GM19025 (cell line): Measurements from ENCODE around the gene SLC25A44.

Experiments
- ATAC-seq: cut with Tn5 transposase; IDR thresholded peaks from one replicate; pipeline ENCODE4 v1.9.1; 2021; ENCODE audit warnings: mild to moderate bottlenecking, low read depth, moderate library complexity; ENCODE audit not compliant: unreplicated experiment

Gene SLC25A44, protein sequence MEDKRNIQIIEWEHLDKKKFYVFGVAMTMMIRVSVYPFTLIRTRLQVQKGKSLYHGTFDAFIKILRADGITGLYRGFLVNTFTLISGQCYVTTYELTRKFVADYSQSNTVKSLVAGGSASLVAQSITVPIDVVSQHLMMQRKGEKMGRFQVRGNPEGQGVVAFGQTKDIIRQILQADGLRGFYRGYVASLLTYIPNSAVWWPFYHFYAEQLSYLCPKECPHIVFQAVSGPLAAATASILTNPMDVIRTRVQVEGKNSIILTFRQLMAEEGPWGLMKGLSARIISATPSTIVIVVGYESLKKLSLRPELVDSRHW

DNA sequence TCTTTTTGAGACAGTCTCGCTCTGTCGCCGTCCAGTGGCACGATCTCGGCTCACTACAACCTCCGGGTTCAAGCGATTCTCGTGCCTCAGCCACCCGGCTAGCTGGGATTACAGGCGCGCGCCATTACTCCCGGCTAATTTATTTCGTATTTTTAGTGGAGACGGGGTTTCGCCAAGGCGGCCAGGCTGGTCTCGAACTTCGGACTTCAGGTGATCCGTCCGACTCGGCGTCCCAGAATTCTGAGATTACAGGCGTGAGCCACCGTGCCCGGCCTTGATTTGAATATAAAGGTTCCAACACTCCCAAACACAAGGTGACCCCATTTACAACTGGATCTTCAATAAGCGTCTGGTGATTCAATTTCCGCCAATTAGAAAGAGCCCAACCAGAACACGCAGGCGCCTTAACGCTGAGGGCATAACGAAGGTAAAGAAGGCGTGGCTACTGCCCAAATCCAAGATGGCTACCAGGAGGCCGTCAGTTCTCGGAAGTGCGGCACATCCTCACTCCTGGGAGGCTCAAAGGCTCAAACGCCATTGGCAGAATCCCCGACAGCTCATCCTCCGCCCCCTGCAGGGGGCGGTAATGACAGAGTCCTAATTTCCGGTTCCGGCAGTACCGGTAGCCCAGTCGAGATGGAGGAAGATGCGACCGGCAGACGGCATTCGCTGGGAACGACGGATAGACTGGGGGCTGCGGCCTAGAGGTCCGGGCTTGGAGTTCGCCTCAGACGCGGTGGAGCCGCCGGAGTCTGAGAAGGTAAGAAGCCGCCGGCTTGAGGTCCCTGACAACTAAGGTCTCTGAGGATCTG lies at the start of gene SLC25A44:
TSS of gene SLC25A44 (plus strand) at position 617 of the 812 bp plus-strand sequence. CDS start 5,744 bp downstream, outside the sequence.
- peak; percentile 86 for ATAC-seq

DNA sequence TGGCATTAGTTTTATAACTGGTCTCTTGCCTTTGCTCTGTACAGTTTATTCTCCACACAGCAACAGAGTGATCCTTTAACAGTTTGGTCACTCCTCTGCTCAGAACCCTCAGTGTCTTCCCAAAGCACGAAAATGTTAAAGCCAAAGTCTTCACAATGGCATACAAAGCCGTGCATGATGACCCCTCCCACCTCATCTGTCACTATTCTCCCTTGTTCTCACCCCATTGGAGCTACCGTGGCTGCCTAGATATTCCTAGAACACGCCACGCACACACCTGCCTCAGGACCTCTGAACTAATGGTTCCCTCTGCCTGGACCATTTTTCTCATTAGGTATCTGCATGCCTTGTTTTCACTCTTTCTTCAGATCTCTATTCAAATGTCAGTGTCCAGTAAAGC lies 49.2 kb upstream of the SLC25A44 start:
- no peak for ATAC-seq

DNA sequence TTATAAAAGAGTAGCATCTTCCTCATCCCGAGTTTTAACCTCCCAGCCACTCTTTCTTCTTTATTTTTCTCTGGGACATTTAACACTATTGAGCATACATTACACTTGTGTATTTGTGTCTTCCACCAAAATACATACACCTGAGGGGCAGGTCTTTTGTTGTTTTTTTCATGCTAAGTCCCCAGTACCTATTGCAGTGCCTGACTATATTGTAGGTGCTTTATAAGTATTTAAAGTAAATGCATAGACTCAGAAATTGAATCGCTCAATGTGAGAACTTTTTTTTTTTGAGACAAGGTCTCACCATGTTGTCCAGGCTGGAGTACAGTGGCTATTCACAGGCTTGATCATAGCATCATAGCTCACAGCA lies 48.3 kb upstream of the SLC25A44 start:
- ATAC-seq = no peak

DNA sequence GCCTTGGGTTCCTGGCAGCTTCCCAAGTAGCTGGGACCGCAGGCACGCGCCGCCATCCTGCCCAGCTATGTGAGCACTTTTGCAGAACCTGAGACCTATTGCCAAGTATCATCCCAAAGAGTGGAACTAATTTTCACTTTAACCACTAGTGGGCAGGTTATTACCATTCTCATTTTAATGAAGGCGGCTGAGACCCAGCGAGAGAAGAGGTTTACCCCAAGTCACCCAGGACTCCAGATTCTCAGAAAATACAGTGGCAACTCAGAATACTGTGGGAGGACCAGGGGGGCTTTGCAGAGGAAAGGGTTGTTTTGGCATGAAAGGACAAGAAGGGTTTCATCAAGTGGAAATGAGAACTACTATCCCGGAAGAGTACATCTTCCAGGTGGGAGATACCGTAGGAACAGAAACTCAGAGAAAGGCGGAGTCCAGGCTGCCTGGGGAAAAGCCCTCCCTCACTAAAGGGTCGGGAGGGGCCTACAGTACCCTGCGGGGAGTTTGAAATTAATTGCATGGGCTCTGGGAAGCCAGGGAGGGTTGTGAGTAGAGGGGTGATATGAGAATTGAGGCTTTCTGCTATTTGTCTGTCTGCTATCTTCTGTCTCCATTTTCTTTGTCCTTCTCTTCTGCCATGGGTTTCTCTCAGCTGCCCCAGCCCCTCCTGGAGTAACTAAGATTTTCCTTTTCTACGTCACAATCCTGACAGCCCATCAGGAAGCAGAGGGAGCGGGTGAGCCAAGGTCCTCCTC lies 47.7 kb upstream of the SLC25A44 start:
- no peak for ATAC-seq

DNA sequence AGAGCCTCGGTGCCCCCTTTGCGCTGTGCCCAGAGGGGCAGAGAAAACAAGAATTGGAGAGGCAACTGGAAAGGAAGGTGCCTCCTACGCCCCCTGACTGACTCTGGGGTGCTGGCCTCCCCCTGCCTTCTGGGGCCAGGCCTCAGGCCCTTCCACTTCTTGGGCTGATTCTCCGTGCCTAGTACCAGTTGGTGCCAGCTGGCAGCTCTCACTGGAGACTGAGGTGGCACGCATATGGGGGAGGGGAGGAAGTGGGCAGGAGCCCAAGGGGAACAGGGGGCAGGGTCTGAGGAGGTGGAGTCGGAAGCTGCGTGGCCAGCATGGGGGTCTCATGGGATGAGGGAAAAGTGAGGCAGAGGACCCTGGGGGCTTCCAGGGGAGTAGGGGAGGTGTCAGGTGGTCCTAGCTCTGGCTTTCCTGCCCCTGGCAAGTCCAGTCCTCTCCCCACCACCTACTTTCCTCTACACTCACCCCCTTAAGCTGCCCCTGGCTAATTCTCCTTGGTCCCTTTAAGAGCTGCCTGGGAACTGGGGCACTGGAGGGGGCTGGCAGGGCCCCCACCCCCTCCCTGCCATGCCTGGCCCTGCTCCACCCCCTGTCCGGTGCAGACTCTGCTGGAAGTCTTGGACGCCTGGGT lies 47.0 kb upstream of the SLC25A44 start:
- ATAC-seq = no peak

DNA sequence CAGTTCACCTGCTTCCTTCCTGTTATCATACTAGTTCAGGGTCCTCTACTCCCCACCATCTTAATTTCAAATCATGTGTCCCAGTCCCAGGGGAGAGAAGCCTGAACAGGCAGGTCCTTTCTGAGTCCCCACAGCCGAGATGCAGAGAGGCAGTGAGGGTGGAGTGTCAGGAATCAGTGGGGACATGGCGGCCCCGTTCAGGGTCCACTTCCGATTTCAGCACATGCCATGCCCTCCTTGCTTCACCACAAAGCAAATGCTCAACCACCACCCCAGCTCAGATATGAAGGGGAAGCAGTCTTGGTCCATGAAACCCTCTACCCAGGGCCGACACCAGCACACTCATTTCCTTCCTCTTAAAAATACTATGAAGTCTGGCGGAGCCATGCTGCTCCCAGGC lies 45.7 kb upstream of the SLC25A44 start:
- no peak for ATAC-seq

DNA sequence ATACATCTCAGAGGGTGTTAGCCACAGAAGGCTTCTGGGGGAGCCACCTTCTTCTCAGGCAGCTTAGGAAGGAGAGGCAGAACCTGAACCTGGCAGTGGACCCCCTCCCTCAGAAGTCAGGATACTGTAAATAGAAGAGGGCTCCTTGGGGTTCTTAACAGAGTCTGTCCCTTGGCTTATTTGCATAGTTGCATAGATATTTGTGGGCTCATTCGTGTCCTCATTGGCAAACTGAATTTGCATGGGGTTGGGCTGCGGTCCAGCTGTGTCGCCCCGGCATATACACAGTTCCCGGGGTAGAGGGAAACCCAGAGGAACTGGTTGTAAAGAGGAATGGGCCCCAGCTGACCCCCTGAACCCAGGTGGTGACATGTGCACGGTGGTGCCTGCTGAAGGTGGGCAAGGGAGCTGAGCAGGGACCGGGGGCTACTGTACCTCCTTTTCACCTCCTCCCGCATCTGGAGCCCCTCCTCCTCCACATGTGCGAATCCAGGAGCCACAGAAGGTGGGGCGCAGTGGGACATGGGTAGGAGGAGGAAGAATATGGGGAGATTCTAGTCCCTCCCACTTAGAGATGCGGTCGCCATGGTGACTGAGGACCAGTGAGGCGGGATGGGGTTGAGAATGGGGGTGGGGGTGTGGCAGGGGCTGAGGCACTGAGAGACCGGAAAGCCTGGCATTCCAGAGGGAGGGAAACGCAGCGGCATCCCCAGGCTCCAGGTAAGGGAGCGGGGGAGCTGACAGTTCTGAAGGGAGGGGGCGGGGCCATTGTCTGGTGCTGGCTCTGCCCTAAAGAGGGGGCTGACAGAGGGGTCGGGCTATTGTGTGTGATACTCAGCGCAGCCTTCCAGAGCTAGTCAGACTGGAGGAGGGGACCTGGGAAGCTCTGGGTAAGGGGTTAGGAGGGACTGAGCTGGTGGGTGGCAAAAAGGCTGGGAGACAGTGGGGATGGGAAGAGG lies 44.3 kb upstream of the SLC25A44 start:
- ATAC-seq = peak; percentile 45

DNA sequence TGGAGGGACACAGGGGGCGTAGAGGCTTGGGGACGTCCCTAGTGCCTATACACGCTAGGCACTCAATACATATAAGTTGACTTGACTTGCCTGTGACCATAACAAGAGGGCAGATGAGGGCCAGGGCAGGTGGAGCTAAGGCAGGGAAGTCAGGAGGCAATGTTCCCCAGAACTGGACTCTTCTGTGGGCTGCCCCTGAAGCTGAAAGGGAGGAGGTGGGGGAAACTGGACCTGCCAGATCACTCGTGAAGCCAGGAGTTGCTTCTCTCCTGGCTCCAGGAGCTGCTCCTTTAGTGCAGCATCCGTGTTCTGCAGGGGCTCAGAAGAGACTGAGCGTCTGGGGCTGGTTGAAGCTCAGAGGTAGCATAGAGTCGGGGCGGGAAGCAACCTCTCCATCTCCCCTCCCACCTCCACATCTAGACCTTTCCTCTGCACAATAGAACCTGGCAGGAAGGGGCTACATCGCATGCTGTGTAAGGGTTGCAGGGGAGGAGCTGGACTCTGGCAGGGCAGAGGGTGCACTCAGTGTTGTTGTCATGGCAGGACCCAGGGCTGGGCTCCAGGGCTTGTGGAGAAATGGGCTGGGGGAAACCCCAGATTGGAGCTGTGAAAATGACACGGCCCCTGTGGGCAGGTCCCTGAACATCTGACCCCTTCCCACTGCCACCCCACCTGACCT lies 43.4 kb upstream of the SLC25A44 start:
- ATAC-seq = no peak

DNA sequence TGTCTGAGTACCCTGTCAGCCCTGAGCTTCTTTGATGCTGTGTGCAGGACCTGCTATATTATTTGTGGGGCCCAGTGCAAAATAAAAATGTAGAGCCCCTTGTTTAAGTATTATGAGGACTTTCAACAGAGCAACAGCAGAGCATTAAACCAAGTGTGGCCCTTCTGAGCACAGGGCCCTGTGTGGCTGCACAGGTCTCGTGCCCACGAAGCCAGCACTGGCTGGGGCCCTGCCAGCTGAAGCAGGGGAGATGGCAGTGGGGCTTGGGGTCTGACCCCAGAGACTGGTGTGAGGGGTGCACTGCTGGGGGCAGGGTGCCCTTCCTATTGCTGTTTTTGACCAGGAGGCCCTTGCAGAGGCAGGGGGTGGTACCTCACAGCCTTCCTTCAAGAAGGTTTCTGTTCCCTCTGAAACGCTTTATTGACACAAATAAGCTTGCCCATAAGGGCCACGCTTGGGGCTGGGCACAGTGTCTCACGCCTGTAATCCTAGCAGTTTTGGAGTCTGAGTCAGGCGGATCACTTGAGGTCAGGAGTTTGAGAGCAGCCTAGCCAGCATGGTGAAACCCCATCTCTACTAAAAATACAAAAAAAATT lies 42.7 kb upstream of the SLC25A44 start:
- ATAC-seq = no peak

DNA sequence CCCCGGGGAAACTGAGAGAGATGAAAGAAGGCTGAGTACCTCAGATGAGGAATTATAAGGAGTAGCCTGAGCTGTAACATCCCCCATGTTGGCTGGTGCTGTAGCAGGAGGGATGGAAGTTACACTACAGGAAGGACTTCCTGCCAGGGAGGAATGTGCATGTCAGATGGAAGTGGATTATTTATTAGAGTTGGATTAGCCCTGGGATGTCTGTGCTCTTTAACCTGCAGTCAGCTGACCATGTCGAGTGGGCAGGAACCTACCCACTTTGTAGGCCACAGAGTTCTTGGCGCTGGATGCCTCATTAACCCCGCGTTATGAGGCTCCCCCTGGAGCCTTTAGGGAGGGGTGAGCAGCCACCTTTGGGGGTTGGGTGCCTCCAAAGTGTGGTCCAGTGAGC lies 41.3 kb upstream of the SLC25A44 start:
- ATAC-seq = no peak

DNA sequence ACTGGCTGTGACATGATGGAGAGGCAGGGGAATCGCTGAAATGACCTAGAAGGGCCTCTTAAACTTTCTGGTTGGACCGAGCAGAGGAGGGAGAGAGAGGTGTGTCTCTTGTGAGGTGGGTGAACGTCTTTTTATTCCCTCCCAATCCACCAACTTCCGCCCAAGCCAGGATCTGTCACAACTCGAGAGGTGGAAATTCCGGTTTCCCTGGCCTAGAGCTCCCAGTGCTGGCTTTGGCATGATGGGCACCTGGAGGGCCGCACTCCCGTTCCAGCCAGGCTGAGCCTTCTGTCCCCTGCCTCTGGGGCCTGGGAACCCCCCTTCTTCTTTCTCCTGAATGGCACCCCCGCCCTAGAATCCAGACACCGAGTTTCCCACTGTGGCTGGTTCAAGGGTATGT lies 40.5 kb upstream of the SLC25A44 start, which contains the start of gene SEMA4A:
TSS of gene SEMA4A (plus strand) at position 224 of the 400 bp plus-strand sequence. CDS start 994 bp downstream, outside the sequence.
- no peak for ATAC-seq

DNA sequence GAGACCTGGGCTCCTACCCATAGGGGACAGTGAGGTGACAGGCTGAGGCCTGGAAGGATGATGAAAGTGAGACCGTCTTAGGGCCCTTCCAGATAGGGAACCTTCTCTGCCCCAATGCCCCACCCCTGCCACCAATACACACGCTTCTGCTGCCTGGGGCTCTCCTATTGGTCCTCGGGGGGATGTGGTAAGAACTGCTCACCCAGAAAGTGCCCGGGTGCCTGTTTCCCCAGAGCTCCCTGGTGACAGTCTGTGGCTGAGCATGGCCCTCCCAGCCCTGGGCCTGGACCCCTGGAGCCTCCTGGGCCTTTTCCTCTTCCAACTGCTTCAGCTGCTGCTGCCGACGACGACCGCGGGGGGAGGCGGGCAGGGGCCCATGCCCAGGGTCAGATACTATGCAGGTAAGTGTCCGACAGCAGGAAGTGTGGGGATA lies 39.6 kb upstream of the SLC25A44 start:
- peak; percentile 44 for ATAC-seq

DNA sequence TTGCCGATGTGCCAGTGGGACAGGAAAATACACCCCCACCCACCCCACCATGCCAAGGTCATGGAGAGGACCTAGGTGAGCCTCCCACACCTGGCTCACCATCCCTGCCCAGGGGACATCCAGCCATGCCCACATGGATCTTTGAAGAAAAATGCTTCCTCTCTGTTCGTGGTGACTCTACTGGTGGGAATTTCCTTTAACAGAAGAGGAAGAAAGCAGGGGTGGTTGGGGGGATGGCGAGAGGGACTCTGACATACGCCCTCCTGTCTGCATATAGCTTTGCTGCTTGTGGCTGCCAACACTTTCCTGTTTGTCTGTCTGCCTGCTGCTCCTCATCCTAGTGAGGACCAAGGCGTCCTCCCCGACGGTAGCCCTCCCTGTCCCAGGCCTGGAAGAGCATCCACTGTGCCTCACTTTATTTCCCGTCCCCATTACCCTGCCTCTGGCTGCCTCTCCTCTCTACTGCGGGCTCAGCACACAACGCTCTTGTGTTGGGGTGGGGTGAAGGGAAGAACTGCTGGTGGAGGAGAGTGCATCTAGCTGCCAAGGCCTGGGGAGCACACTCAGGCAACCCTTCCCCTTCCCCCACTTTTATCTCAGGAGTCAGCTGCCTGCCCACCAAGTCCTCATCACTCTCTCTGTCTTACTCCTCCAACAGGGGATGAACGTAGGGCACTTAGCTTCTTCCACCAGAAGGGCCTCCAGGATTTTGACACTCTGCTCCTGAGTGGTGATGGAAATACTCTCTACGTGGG lies 38.0 kb upstream of the SLC25A44 start:
- ATAC-seq = no peak

DNA sequence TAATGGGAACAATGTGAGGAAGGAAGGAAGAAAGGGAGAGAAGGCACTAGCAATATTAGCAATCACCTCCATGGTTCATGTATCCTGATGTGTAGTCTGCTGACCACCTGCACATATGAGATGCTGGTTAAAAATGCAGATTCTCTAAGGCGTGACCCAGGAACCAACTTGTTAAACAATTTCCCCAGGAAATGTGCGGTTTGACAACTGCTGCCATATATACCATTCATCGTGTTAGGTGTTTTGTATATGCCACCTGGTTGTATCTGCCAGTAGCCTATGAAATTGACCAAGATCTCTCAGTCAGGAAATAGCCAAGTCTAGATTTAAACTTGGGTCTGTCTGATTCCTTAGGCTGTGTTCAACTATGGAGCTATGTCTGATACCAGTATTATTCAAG lies 36.4 kb upstream of the SLC25A44 start:
- no peak for ATAC-seq

DNA sequence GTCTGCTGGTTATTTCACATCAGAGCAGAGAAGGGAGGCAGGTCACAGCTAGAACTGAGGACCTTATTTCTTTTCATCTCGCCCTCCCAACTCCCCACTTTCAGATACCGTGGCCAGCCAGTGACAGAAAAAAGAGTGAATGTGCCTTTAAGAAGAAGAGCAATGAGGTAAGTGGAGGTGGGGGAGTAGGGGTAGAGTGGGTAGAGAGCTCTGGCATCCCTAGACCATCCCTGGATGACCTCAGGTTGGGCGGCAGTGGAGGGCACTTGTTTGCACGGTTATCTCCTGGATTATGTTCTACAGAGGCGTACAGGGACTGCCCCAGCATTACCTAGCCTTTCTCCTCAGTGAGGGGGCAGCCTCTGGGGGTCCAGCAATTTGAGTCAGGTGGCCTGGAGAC lies 35.9 kb upstream of the SLC25A44 start:
- no peak for ATAC-seq

DNA sequence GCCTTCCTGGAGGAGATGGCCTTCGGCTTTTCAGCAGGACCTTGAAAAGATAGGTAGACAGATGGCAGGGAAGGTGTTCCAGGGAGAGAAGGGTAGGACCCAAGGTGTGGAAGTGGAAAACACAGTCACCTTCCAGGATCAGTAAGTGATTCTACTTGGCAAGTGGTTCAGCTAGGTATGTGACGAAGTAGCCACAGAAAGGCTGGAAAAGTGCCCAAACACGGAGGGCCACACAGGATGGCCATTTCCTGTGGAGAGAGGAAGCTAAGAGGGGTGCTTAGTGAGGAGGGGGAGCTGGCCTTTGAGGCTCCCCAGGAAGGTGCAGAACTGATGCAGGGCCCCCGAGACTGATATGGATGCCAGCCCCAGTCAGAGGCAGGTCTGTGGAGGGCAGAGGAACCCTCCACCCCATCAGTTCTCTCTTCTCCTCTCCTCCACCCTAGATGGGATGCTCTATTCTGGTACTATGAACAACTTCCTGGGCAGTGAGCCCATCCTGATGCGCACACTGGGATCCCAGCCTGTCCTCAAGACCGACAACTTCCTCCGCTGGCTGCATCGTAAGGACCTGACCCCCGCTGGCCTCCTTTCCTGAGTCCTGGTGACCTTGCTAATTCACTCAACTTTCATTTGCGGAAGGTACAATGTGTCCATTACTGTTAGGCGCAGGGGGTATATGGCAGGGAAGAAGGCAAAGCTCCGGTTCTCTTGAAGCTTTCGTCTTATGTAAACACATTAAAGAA lies 33.7 kb upstream of the SLC25A44 start:
- no peak for ATAC-seq

DNA sequence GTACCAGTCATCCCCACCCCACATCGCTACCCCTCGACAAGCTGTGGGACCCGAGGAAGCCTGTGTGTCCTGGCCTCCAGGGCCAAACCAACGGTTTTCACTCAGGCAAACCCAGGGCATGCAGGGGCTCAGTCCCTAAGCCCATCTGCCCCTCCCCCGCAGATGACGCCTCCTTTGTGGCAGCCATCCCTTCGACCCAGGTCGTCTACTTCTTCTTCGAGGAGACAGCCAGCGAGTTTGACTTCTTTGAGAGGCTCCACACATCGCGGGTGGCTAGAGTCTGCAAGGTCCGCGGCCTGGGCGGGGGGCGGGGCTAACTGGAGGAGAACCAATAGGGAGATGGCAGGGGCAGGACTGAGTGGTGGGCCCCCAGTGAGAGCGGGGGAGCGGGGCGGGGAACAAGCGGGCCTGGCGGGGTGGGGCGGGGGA lies 33.1 kb upstream of the SLC25A44 start:
- ATAC-seq = no peak
